RWPE2 (cell line): ENCODE data around the gene NKAIN2.
A peak's percentile ranks its signal among the peaks of the same experiment; 100 is the strongest.

Experiments used
- ATAC-seq: fragments of 200-7000 bp; cut with Tn5 transposase; 3 replicates; pipeline ENCODE4 v1.9.1; 2021; ENCODE audit warnings: low read depth
- DNase-seq: peaks from one replicate; pipeline ENCODE4 v3.0.0-alpha.2; 2020; ENCODE audit warnings: low spot score
- H3K27ac ChIP-seq: fragments of 450-650 bp; 2 replicates; pipeline ENCODE4 v1.5.1; 2017; ENCODE audit warnings: mild to moderate bottlenecking; ENCODE audit not compliant: poor library complexity, severe bottlenecking
- H3K27me3 ChIP-seq: fragments of 250-450 bp; sonication (Bioruptor Pico); 2 replicates; pipeline ENCODE4 v1.5.1; 2021; ENCODE audit warnings: mild to moderate bottlenecking, moderate library complexity; ENCODE audit not compliant: insufficient read depth, poor library complexity, severe bottlenecking
- H3K36me3 ChIP-seq: fragments of 250-450 bp; sonication (Bioruptor Pico); 2 replicates; pipeline ENCODE4 v1.5.1; 2020; ENCODE audit warnings: low read depth, mild to moderate bottlenecking, moderate library complexity
- H3K4me1 ChIP-seq: fragments of 250-450 bp; sonication (Bioruptor Pico); 2 replicates; pipeline ENCODE4 v1.5.1; 2021; ENCODE audit warnings: mild to moderate bottlenecking, moderate library complexity; ENCODE audit not compliant: insufficient read depth, poor library complexity, severe bottlenecking
- H3K4me3 ChIP-seq: fragments of 250-450 bp; sonication (Bioruptor Pico); 2 replicates; pipeline ENCODE4 v1.5.1; 2021; ENCODE audit warnings: mild to moderate bottlenecking, moderate library complexity; ENCODE audit not compliant: severe bottlenecking
- H3K9me3 ChIP-seq: fragments of 250-450 bp; sonication (Bioruptor Pico); 2 replicates; pipeline ENCODE4 v1.5.1; 2021; ENCODE audit warnings: mild to moderate bottlenecking, moderate library complexity; ENCODE audit not compliant: severe bottlenecking
- CTCF ChIP-seq: fragments of 450-650 bp; IDR thresholded peaks from one replicate; pipeline ENCODE4 v1.5.1; 2017; ENCODE audit warnings: mild to moderate bottlenecking, moderate library complexity; ENCODE audit not compliant: poor library complexity, severe bottlenecking

Gene NKAIN2

DNA sequence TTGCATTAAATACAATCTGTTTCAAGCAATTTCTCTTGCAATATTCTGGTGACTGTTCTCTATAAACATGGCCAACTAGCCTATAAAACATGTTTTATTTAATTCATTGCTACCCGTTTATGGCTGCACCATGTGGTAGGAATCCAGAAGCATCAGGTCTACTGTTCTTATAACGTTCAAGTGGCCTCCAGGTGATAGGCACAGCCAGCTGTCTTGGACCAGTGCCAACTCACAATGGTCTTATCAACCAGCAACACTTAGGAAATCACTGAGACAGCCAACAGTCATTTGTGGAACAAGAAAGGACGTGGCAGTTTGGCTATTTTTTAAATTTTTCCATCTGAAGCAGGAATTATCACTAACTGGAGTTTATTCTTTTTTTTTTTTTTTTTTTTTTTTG lies 193.6 kb downstream of the NKAIN2 start:
- Histone ChIP-seq H3K4me3 (no peak overlapping the region), H3K36me3 (no peaks in the 10 kb centered on the region), H3K4me1 (no peaks in the 10 kb centered on the region), H3K27ac (no peak overlapping the region), H3K9me3 (no peaks in the 10 kb centered on the region), H3K27me3 (no peaks in the 10 kb centered on the region)
- DNase-seq: no peak
- no peak for TF ChIP-seq CTCF
- no peak for ATAC-seq

GRCh38 chr6:124002377-124003081 lies 198.9 kb downstream of the NKAIN2 start:
- Histone ChIP-seq H3K4me1 (no peaks in the 10 kb centered on the region), H3K36me3 (no peaks in the 10 kb centered on the region), H3K27ac (no peak overlapping the region), H3K4me3 (no peak overlapping the region), H3K9me3 (no peaks in the 10 kb centered on the region), H3K27me3 (no peaks in the 10 kb centered on the region)
- DNase-seq (no peak), ATAC-seq (0 out of 3 replicates have a peak, but pooled peaks have one; percentile 50)
- no peak for TF ChIP-seq CTCF

- no peaks in the 10 kb centered on the region for H3K9me3 ChIP-seq
- no peak for TF ChIP-seq CTCF
- ATAC-seq: no peak
Measured at GRCh38 chr6:124007266-124007665, 203.6 kb downstream of the NKAIN2 start.

DNA sequence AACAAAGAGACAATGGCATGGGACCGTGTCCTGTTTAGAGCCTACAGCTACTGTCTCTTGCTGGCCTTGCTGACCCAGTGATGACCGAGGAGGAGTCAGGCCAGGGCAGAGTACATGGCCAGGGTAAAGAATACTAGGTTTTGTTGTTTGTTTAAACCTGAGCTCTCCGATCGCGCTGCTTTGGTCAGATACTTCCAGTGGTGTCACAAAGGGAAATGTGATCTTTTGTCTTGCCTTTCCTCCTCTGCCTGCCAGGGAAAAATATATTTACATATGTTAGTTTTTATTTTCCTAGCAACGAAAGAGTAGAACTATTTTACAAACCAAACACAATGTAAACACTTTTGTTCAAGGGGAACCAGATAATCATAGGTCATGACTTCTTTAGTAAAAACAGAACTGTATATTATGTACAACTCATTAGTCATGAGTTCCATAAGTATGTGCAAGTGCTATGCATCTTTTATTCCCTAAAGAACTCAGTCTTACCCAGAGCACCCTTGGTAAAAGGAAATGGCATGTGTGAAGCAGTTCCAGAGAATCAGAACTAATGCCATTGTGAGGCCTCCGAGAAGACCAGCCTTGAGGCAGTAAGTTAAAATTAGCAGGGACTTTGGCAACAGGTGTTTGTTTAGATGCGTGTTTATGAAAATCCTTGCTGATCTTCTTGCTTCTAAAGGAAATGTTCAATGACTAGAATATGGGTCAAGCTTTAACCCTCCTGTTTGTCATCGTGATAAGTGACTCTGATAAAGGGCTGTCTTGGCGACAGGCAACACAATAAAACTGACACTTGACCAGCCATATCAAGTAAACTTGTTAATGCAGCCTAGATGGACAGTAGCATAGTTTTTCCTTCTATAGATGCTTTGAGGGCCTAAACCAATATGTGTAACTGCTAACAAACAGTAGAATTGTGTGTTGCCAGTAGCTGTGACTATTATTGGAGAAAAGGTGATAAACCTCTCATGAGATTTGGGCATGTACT lies 204.6 kb downstream of the NKAIN2 start:
- Histone ChIP-seq H3K4me3 (no peak overlapping the region), H3K9me3 (no peaks in the 10 kb centered on the region), H3K27ac (no peak overlapping the region), H3K36me3 (no peaks in the 10 kb centered on the region), H3K27me3 (no peaks in the 10 kb centered on the region), H3K4me1 (no peaks in the 10 kb centered on the region)
- DNase-seq (no peak), ATAC-seq (no peak)
- no peak for TF ChIP-seq CTCF

More at GRCh38 chr6:124007266-124007665, 203.6 kb downstream of the NKAIN2 start:
- DNase-seq: no peak
- H3K4me1 ChIP-seq: no peaks in the 10 kb centered on the region
- no peak overlapping the region for H3K4me3 ChIP-seq
- no peaks in the 10 kb centered on the region for H3K36me3 ChIP-seq
- H3K27me3 ChIP-seq: no peaks in the 10 kb centered on the region
- no peak overlapping the region for H3K27ac ChIP-seq
